Stimulated activated CD8-positive, alpha-beta memory T cell treated with anti-CD3 and anti-CD28 coated beads, Interleukin-4, amount 100 ng/mL, for 48 hours (primary cell): ENCODE results near the gene LZTR1.

Experiments used
- DNase-seq: peaks from one replicate; pipeline ENCODE4 v3.0.0-alpha.2; 2020

Gene LZTR1

DNA sequence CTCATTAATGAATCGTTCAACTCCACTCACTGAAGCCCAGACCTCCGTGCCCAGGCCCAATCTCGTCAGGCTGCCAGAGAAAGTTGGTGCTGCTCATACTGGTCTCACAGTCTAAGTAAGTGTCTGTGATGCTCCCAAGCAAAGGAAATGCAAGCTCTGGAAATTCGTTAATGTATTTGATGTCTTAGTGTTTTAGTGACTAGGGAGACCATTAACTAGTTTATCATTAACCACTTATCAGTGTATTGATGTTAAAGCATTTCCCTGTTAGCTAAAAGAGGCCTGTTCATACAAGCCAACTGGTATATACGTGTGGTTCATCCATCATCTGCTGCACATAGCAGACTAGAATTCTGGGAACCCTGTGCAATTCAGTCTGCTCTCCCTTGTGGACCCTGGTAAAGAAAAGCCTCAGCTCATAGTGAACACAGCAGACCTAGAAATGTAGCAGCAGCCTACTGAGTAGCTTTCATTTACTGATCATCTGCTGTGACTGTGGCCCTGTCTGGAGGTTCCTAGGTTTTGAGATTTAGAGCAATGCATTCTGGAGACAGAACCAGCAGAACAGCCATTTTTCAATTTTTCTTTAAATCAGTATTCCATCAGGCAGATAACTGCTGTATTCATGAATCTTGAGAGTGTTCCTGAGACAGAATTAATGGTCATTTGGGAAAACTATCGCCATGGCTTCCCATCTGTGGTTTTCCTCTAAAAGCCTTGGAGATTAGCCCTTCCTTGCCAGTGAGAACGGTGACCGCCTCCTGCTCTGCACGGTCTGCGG lies 30.8 kb upstream of the LZTR1 start:
- no peak for DNase-seq

DNA sequence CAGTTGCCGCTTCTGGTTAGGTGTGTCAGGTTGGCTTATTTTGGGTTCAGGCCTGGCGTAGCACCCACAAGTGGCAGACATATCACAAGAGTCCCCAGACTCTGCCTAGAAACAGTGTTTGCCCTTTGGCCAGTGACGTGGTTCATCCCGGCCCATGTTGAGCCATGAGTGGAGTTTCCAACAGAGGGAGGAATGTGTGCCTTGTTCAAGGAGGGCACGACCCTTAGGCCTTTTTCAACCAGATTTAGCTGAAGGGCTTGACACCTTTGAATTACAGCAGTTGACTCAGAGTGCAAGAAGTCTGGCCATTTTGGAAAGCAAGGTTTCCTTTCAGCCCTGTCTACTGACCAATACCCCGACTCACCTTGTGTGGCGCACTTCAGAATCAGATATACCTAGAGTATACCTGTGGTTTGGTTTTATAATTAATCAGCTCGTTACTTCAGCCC lies 30.1 kb upstream of the LZTR1 start:
- DNase-seq: no peak

DNA sequence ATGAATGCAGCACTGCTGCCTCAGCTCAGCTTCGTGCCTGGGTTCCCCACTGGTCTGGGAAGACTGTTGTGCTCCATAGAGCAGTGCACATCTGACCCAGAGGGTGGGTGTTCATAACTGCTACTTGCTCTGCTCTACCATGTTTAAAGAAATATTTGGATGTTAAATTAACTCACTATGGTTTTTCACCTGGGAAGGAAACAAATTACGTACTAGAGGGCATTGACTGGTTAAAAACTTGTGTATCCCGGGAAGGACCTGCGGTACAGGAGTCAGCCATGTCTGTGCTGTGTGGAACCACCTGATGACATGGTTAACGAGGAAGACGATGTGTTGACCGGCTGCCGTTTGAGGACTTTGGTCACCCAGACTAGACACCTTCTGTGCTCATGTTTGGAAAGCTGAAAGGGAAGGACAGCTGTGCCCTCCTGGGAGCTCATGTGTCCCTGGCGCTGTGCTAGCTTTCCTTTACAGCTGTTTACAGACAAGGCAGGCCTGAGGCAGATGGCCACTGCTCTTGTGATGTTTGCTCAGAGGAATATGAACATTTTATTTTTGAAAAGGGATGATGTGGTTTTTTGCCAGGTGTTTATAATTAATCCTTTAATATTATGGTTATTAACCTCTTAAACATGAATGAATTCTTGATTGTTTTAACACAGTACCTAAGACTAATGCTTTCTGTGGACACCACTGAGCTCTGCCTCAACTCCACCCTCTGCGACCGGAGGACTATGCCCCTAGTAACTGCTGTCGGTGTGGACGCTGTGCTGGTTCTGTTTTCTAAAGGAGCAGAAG lies 29.4 kb upstream of the LZTR1 start:
- no peak for DNase-seq

DNA sequence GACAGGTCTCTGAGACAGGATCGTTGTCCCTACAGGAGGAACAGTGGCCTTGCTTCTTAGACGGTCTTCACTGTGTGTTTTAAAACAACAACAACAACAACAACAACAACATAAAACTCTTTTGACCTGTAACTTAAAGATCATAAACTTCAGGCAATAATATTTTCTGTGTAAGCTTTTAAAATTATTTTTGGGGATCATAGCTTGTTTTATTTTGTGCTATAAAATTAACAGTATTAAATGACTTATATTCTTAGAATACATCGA lies 28.8 kb upstream of the LZTR1 start:
- no peak for DNase-seq

DNA sequence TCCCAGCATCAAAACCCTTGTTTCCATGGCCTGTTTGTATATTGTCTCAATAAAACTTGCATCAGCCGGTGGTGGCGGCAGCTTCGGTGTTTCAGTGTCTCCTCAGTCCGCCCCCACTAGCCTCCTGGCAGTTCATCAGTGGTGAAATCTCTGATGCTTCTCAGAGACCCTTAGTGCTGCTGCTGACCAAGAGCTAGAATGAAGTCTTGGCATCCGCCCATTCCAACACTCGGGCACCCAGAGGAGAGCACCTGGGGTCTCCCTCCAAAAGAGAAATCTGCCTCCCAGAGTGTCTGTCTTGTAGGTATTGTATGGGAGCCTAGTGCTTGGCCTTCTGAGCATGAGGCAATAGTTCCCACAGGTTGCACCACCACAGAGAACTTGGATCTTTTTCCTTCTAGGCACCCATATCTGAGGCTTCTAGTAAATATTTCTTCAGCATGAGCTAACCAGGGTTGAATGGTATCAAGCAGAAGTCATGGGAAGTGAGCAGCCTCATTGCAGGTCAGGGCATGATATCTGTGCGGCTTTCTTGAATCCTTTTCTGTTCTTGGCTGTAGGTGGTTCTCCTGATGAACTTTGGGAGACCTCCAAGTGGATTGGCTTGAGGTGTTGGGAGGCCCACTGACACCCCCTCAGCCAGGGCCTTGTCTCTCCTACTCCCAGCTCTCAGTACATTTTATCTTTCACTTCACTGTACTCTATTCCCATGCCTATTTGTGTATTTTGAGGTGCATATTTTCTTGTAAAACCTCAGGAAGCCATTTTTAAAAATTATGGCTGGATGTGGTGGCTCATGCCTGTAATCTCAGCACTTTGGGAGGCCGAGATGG lies 28.2 kb upstream of the LZTR1 start:
- DNase-seq: no peak

DNA sequence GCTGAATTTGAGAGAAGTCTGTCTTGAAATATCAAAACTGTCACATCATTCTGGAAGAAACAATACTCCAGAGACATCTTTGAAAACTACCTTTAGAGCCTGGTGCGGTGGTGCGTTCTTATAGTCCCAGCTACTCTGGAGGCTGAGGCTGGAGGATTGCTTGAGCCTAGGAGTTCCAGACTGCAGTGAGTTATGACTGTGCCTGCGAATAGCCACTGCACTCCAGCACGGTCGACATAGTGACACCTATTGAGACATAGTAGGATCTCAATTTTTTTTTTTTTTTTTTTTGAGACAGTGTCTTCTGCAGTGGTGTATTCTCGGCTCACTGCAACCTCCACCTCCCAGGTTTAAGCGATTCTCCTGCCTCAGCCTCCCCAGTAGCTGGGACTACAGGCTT lies 26.5 kb upstream of the LZTR1 start:
- DNase-seq: no peak

DNA sequence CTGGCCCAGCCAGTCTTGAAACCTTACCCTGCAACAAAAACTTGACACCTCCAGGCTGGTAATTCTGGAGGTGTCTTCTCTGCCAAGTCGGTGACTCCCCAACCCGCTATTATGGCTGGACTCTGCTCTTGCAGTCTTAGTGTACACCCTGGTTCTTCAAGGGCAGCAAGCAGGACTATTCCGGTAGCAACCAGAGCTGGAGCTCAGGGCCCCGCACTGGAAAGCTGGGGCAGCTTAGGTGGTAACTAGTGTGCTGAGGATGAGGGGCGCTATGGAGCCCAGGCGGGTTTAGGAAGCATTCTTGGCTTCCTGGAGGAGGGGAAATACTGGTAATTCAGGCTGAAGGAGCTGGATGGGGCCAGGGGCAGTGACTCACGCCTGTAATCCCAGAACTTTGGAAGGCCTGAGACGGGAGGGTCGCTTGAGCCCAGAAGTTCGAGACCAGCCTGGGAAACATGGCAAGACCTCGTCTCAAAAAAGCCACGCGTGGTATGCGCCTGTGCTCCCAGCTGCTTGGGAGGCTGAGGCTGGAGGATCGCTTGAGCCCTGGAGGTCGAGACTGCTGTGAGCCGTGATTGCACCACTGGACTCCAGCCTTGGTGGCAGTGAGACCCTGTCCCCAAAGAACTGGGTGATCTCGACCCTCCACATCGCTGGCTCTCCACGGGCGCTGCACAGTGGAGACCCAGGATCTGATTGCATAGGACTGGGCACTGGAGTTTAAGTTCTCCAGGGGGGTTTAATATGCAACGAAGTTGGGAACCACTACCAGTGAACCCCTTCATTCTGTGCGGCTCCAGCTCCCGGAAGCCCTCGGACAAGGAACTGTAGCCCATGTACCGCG lies 25.6 kb upstream of the LZTR1 start:
- no peak for DNase-seq

DNA sequence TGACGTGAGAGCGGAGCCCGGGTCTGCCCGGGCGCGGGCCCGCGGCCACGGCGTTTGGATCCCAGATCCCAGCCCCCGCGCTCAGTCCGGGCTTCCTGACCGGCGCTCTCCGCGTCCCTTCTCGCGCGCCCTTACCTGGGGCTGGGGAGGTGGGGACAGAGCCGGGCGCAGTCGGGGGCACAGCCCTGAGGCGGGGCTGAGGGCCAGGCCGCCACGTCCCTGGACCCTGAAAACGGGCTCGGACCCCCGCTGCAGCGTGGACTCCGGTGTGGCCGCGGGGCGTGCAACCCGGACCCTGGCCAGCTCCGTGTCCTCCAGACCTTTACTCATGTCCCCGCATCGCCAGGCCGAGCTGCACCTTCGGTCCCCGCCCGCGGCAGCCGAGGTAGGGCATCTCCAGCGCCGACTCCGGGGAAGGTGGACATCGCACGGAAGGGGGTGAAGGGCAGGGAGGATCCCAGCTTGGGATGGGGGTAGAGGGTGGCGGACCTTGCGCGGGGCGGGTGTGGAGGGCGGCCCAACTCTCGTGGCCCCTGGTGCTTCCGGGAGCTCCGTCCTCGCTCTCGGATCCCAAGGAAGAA lies 24.9 kb upstream of the LZTR1 start:
- no peak for DNase-seq

DNA sequence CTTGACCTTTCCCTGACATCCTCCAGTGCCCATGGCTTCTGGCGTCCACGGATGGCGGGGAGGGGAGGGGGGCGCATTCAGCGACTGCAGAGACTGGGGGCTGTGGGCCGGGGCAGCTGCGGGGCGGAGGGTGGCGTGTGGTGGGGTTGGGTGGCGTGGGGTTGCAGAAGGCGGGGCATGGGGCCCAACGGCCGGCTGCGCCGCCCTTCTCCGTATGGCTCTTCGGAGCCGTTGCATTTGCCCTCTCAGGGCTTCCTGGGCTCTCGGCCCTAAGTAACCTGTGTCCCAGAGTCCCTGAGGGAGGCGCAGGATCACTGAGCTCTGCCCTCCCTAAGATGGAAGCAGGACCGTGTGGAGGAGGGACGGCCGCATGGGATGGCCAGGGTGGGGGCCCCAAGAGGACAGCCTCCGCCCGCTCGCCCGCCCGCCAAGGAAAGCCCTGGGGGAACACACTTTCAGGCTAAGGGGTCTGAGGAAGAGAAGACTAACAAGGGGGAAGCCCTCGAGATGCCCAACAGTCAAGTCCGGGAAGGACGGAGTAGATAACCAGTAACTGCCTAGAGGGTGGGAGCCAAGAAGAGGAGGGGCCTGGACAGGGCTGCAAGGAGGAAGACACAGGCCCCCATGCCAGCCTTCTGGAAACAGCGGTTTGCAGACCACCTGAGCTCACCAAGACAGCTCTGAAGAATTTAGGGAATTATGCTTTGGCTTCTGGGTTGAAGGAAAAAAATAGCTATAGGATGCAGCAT lies 24.2 kb upstream of the LZTR1 start:
- DNase-seq: no peak

DNA sequence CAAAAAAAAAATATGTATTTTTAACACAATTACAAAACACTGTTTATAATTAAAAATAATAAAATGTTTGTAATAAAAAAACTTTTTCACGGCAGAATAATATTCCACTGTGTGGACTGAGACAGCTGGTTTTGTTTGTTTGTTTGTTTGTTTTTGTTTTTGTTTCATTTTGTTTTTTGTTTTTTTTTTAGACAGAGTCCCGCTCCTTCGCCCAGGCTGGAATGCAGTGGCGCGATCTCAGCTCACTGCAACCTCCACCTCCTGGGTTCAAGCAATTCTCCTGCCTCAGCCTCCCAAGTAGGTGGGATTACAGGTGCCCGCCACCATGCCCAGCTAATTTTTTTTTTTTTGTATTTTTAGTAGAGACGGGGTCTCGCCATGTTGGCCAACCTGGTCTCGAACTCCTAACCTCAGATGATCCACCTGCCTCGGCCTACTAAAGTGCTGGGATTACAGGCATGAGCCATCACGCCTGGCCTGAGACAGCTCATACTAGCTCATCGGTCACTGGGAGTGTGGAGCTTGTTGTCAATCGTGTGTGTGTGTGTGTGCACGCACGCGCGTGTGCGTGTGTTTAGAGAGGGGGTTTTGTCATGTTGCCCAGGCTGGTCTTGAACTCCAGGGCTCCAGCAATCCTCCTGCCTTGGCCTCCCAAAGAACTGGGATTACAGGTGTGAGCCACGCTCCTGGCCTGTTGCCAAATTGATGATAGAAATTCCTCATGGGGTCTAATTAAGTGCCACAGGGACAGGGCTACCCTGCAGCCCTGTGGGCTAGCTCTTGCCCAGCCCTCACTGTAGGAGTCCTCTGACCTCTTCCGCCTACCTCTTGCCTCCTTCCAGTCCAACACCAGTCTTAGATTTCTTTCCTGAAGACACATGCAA lies 22.3 kb upstream of the LZTR1 start:
- no peak for DNase-seq

DNA sequence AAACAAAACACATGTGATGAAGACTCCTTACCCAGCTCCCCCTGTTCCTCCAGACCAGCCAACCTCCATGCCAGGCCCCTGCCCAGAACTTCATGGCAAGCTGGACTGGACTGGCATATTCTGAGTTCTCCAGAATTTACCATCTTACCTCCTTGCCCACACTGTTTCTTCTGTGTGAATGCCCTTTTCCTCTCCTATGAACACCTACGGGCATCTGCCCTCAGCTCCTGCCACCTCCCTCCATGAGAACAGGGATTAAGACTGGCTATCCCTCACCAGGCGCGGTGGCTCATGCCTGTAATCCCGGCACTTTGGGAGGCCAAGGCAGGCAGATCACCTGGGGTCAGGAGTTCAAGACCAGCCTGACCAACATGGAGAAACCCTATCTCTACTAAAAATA lies 21.5 kb upstream of the LZTR1 start:
- no peak for DNase-seq

DNA sequence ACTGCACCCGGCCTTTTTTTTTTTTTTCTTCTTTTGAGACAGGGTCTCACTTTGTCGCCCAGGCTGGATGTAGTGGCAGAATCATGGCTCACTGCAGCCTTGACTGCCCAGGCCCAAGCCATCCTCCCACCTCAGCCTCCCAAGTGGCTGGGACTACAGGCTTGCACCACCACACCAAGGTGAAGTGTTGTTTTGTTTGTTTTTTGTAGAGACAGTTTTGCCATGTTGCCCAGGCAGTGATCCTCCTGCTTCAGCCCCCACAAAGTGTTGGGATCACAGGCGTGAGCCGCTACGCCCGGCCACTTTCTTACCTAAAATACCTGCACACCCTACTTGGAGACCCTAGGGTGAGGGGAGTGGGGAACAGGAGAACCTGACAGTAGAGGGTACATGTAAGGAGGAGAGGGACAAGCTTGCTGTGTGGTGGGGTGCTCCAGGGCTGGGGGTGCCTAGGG lies 19.6 kb upstream of the LZTR1 start:
- DNase-seq: no peak

DNA sequence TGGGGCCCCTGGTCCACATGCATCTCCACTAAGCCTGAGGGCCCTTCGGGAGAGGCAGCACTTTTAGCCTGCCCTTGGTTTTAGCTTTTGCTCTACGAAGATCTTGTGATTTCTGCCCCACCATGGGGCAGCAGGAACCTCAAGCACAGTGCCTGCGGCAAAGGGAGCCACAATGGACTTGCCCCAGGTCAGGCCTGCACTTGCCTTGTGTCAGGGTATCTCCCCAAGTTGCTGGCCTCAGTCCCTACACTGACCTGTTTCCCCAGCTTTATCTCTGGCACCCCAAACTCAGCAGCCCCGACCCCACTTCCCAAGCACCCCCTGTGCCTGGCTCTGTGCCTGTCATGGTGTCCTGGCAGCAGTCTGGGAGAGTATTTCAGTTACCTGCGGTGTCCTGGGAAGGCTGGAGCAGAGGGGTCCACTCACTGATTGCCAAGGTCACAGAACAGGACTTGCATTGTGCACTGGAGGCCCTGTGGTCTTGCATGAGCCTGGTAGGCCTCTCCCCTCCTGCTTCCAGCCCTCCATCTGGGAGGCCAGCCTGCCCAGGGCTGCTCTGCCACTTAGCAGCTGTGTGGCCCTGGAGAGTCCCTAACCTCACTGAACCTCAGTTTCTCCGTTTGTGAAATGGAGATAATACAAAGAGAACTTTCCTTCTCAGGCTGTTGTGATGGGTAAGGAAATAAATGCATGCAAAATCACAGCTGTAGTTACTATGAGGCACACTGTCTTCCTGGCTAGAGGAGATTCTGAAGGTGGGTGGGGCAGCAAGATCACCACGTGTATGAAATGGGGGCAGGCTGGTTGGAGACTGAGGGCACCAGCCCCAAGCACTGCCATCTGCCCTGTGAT lies 18.7 kb upstream of the LZTR1 start:
- no peak for DNase-seq

DNA sequence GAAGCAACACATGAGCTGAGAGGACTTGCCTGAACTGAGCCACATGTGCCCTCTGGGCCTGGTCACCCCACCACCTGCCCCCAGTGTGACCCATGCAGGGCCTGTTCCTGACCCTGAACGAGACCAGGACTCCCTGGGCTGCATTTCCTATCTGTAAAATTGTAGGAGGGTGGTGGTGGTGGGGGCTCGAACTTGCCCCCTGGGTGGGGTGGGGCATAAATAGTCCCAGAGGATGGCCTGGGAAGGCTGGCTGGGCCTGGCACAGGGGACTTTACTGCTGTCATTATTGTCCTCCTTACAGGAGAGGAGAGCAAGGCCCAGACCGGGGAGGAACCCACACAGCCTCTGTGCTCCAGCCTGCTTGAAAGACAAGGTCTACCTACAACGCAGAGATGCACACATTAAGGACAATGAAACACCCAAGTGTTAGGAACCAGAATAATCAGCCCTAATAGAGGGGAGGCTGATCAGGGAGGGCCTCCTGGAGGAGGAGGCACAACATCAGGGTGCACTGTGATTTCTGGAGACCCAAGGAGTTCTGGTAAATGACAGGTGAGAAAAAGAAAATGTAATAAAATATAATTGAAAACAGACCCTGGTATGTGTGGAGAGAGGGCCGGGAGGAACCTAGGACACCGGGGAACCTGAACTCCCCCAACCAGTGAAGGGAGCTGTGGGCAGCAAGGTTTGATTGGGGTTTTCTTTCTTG lies 17.9 kb upstream of the LZTR1 start:
- no peak for DNase-seq

DNA sequence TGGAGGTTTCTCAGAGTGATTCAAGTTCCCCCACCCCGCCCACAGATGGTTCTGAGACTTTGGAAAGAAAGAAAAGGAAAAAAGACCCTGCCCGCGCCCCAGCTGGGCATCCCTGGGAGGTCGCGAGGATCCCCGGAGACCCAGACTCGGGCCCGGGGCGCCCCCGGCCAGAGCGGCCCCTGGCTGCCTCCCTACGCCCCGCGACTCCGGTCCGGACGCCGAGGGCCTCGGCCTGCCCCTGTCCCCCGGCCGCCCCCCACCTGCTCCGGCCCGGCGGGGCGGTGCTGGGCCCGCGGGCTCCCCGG lies 17.3 kb upstream of the LZTR1 start:
- DNase-seq: no peak

DNA sequence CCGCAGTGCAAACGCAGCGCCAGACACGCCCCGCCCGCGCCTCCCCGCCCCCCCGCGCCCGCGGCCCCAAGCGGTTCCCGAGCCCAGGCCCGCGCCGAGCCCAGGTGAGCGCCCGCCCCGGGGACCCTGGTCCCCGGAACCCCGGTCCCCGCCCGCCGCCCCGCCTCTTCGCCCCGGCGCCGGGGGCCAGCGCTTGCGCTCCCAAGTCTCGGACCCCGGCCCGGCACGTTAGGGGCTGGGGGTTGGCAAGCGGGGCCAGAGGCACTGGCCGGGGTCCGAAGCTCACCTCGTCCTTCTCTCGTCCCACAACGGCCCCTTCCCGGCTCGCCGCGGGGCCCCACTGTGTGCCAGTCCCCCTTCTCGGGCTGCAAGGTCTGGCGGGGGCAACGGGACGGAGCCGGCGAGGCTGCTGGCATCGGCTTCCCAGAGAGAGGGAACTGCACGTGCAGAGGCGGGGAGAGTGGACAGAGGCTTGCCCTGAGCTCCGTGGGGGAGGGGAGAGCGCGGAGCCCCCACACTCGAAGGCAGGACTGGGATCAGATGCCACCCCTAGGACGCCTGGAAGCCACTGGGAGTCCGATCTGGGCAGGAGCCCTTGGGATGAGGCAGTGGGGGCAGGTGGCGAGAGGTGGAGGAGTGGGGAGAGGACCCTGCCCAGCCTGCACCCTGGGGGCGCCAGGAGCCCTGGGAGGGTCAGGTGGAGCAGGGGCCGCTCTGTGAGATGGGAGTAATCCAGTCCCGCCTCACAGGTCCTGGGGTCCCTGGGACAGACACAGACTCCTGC lies 16.8 kb upstream of the LZTR1 start:
- DNase-seq: no peak

DNA sequence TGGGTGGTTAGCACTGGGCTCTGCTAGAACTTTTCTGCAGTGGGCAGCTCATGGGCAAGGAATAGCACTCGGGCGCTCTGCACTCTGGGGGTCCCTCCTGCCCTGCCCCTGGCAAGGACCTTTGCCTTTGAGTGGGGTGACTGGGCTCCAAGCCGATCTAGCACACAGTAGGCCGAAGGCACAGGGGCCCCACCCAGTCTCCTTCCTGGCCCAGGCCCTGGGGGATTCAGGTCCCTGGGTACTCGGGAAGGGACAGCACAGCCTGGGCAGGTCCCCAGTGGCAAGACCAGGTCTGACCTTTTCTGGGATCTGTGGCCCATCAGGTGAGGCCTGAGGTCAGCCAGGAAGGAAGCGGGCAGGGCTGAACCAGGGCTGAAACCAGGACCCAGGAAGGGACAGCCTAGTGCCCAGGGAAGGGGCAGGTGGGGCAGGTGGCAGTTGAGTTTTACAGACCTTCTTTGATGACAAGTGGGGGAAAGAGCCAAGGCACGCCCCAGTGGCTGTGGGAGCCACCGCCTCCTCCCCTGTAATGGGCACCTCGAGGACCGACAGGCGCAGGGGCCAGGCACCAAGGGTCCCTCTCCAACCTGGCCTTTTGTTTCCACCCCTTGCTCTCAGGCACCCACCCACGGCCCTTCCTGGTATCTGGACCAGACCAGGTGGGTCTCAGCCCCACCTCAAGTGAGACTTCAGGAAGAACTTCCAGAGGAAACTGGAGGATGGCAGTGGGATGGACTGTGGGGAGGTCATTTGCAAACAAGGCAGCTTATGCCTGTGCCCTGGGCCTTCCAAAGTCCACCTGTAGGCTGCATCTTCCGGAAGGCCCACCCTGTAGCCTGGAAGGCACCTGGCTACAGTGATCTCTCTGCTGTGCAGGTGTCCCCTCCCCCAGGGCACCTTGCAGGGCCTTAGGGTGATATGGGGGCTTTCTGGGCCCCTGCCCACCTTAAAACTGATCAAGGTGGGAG lies 15.9 kb upstream of the LZTR1 start:
- no peak for DNase-seq
